Measurements from ENCODE around the gene FAM24B. TPM values are rescaled to one million over a fixed set of nuclear protein-coding genes. Genes with fewer than 3 reads are reported as not detected.

The FAM24B gene
- total RNA-seq, 1 experiment from 2014 or later, result 10.8 TPM

DNA sequence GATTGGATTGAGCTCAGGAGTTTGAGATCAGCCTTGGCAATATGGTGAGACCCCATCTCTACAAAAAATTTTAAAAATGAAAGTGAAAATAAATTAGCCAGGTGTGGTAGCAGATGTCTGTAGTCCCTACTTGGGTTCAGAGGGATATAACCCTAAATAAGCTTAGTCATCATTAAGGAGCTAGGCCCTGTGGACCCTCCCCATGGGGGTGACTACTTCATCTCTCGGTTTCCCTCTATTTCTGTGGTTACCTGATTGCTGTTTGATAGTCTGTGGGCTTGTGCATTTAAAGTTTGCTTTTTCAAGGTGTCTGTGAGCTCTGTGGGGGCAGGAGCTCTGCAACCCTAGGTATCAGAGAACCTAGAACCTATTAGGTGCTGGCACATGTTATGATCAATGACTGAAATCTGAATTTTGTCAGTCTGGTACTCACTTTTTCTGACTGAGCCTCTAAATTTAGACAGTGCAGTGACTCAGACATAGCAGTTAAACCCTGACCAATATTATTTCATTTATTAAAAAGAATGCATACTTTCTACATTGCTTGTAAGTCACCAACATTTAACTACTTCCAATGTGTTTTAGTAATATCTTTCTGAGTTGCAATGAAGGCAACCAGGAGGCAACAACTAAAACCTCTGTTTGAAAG, 25.6 kb downstream of the FAM24B start:
- no peaks in the 10 kb centered on the region; the same call in 1 of the 2 replicates for H3K79me2 ChIP-seq (ENCODE audit: low read depth)
- no peak overlapping the region for H3K27ac ChIP-seq
- no peaks in the 10 kb centered on the region for H3K36me3 ChIP-seq (ENCODE audit: low read depth)
- H2AFZ ChIP-seq, result no peak overlapping the region
- H3K4me2 ChIP-seq, result no peak overlapping the region
- no peak for DNase-seq
- H3K9me3 ChIP-seq (ENCODE audit: insufficient read depth, low read depth), result no peaks in the 10 kb centered on the region
- H3K9me2 ChIP-seq (ENCODE audit: insufficient read depth), result no peaks in the 10 kb centered on the region
- no peaks in the 10 kb centered on the region for H3F3A ChIP-seq (ENCODE audit: insufficient read depth, low read depth)
- H4K20me1 ChIP-seq (ENCODE audit: insufficient read depth), result no peaks in the 10 kb centered on the region
- POLR2A ChIA-PET (ENCODE audit: unreplicated experiment), result no interaction called here
- H3K4me3 ChIP-seq, result no peak overlapping the region
- no TSS peak for BruUV-seq (replicated peaks)
- TF ChIP-seq EZH2 (IDR thresholded peaks at IDR 0.05; ENCODE audit: low read depth), result no peak
- TF ChIP-seq, protein P1, sequence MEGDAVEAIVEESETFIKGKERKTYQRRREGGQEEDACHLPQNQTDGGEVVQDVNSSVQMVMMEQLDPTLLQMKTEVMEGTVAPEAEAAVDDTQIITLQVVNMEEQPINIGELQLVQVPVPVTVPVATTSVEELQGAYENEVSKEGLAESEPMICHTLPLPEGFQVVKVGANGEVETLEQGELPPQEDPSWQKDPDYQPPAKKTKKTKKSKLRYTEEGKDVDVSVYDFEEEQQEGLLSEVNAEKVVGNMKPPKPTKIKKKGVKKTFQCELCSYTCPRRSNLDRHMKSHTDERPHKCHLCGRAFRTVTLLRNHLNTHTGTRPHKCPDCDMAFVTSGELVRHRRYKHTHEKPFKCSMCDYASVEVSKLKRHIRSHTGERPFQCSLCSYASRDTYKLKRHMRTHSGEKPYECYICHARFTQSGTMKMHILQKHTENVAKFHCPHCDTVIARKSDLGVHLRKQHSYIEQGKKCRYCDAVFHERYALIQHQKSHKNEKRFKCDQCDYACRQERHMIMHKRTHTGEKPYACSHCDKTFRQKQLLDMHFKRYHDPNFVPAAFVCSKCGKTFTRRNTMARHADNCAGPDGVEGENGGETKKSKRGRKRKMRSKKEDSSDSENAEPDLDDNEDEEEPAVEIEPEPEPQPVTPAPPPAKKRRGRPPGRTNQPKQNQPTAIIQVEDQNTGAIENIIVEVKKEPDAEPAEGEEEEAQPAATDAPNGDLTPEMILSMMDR (conservative IDR thresholded peaks at IDR 0.05), result no peak
- intact Hi-C loops (cut with micrococcal nuclease; ENCODE audit: unreplicated experiment), result no loop called here
- H3K4me1 ChIP-seq (replicated peaks; ENCODE audit: insufficient read depth), result peaks cover 9% of the 10 kb centered on the region
- H3K27me3 ChIP-seq (ENCODE audit: insufficient read depth, low read depth), result no peaks in the 10 kb centered on the region
- CTCF ChIA-PET, result no interaction called here

DNA sequence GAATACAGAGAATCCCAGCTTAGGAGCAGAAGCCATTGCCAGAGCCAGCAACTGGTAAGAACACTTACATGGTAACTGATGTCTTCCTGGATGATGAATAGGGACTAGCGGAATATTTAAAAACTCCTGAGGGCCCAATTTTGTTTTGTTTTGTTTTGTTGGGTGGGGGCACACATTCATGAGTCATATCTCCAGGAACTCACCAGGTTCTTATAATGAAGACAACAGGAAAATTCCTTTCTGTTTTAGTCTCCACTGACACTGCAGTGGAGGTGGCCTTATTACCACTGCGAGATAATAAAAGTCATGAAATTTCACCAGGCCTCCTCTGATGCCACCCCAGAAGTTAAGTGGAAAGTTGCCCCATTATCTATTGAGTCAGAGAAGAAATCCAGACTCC, 27.1 kb downstream of the FAM24B start:
- Histone ChIP-seq H3K79me2 (ENCODE audit: low read depth) (no peaks in the 10 kb centered on the region), H4K20me1 (ENCODE audit: insufficient read depth) (no peaks in the 10 kb centered on the region), H2AFZ (no peak overlapping the region), H3K4me2 (no peak overlapping the region), H3K27me3 (ENCODE audit: insufficient read depth, low read depth) (no peaks in the 10 kb centered on the region), H3F3A (ENCODE audit: insufficient read depth, low read depth) (no peaks in the 10 kb centered on the region), H3K9me3 (ENCODE audit: insufficient read depth, low read depth) (no peaks in the 10 kb centered on the region), H3K9me2 (ENCODE audit: insufficient read depth) (no peaks in the 10 kb centered on the region), H3K4me1 (replicated peaks; ENCODE audit: insufficient read depth) (peaks cover 9% of the 10 kb centered on the region), H3K36me3 (ENCODE audit: low read depth) (no peaks in the 10 kb centered on the region), H3K27ac (0 out of 2 replicates have a peak overlapping the region, but pooled peaks have one; percentile 16), H3K4me3 (no peak overlapping the region)
- ChIA-PET CTCF (no interaction called here), POLR2A (ENCODE audit: unreplicated experiment) (no interaction called here)
- intact Hi-C loops (cut with micrococcal nuclease; ENCODE audit: unreplicated experiment), result no loop called here
- TF ChIP-seq EZH2 (IDR thresholded peaks at IDR 0.05; ENCODE audit: low read depth), result no peak
- TF ChIP-seq, protein P1 (conservative IDR thresholded peaks at IDR 0.05), result no peak
- BruUV-seq (replicated peaks), result no TSS peak
- peak in 1 of 2 experiments; percentile 41 for DNase-seq

DNA sequence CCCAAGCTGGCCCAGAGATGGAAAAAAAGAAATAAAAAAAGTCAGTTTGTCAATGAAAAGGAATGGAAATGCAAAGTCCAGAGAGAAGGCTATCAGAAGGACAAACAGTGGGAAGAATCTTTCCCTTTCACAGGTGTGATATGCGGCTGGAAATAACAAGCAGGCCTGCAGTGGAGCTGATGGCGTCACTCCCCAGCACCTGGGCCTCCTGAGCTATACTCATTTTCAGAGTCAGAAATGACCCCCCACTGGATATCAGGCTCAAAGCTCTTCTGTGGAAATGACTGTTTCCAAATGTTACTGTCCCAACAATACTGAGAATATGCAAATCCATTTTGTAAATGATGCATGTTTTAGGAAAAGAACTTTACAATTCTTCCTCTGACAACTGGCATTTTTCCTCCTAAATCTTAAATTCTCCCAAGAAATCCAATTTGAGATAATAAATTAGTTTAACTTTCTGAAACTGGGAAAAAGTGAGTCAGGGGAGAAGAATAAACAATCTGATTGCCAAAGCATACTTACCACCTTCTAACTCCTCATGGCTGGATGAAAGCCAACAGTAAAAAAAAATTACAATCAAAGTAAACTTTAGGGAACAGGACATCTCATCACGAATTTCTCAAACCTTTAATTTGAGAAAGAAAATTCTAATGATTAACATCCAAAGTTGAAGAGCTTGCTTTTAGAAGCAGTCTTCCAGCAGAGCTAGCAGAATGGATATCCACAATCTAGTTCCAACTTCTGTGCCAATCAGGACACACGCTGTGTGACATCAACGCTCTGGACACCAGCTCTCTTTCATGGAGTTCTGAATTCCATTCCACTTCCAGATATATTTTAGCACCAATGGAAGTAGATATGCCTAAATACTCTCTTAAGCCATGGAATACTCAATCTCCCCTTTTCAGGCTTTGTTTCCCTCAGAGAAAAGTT, 28.4 kb downstream of the FAM24B start:
- TSS peak; percentile 5 for BruUV-seq (replicated peaks)
- no peak for DNase-seq
- no peak overlapping the region for H3K4me2 ChIP-seq
- ChIA-PET CTCF (no interaction called here), POLR2A (ENCODE audit: unreplicated experiment) (no interaction called here)
- TF ChIP-seq, protein P1 (conservative IDR thresholded peaks at IDR 0.05), result no peak
- no peak for TF ChIP-seq EZH2 (IDR thresholded peaks at IDR 0.05; ENCODE audit: low read depth)
- H3K4me1 ChIP-seq (replicated peaks; ENCODE audit: insufficient read depth), result peaks cover 9% of the 10 kb centered on the region
- no peaks in the 10 kb centered on the region for H3F3A ChIP-seq (ENCODE audit: insufficient read depth, low read depth)
- H3K9me3 ChIP-seq (ENCODE audit: insufficient read depth, low read depth), result no peaks in the 10 kb centered on the region
- no peak overlapping the region for H3K4me3 ChIP-seq
- no peaks in the 10 kb centered on the region for H3K9me2 ChIP-seq (ENCODE audit: insufficient read depth)
- H3K27me3 ChIP-seq (ENCODE audit: insufficient read depth, low read depth), result no peaks in the 10 kb centered on the region
- no peak overlapping the region for H2AFZ ChIP-seq
- no peak overlapping the region for H3K27ac ChIP-seq
- no peaks in the 10 kb centered on the region for H3K36me3 ChIP-seq (ENCODE audit: low read depth)
- intact Hi-C loops (cut with micrococcal nuclease; ENCODE audit: unreplicated experiment), result no loop called here
- no peaks in the 10 kb centered on the region for H3K79me2 ChIP-seq (ENCODE audit: low read depth)
- H4K20me1 ChIP-seq (ENCODE audit: insufficient read depth), result no peaks in the 10 kb centered on the region

All from PC-9 (cell line).